ENCODE results near the gene GRXCR2. TPM values are rescaled to one million over a fixed set of nuclear protein-coding genes. Genes with fewer than 3 reads are reported as not detected.

Gene GRXCR2
- total RNA-seq, 1 donor from 2014 or later: not detected

DNA sequence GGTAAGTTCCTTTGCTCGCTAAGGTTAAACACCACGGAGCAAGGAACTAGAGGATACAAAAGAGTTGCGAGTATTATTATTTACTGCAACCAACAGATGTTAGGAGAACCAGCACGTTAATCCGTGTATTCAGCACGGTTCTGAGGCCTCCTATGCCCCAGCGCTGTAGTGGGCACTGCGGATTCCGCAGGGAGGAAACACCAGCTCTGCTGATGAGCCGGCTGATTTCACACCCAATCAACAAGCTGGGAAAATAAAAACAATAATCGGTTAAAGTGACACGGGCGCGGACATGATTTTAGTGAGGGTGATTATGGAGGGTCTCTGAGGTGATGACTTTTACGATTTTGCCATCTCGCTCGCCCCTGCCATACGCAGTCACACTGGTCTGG, 37.0 kb downstream of the GRXCR2 start:
- DNase-seq (ENCODE audit: low spot score): no peak

- DNase-seq (ENCODE audit: low spot score): peak; percentile 94
These were observed 37.6 kb downstream of the GRXCR2 start, which contains the start of gene PRELID2 for GRCh38 chr5:145834917-145835847. Gene PRELID2, minus strand, starts transcription at chr5:145835342. Its CDS starts 91 bp downstream, at chr5:145835251.

DNA sequence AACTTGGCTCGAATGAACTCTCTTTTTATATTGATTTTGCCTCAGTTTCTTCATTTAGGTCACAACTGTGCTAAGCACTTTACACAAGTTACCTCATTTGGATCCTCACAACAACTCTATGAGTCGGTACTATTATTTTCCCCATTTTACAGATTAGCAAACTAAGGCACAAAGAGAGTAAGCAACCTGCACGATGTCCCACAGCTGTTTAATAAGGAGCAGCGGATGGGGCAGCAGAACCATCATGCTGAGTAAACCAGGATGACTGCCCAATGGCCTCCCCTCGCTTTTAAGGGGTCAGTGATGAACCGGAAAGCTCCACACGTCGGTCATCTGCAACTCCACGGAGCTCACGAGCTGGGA, 38.3 kb downstream of the GRXCR2 start:
- no peak for DNase-seq (ENCODE audit: low spot score)

GRCh38 chr5:145833631-145834200, 39.1 kb downstream of the GRXCR2 start:
- no peak for DNase-seq (ENCODE audit: low spot score)

DNA sequence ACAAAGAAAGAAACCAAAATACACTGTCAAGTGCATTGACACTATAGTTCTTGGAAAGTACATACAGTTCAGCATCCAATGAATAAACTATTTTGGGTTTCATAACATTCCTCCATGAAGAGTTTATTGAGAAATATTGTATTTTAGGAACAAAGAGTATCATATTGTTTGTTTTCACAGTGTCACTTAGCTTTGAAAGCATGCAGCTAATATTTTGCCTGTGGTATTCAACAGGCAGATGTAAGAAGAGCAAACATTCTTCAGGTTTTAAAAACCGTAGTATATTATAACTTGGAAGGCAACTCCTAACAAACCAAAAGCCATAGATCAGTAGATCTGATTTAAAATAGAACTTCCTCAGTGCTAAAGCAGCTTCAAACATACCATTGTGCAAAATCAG, 42.2 kb downstream of the GRXCR2 start:
- DNase-seq (ENCODE audit: low spot score): peak; percentile 40

DNA sequence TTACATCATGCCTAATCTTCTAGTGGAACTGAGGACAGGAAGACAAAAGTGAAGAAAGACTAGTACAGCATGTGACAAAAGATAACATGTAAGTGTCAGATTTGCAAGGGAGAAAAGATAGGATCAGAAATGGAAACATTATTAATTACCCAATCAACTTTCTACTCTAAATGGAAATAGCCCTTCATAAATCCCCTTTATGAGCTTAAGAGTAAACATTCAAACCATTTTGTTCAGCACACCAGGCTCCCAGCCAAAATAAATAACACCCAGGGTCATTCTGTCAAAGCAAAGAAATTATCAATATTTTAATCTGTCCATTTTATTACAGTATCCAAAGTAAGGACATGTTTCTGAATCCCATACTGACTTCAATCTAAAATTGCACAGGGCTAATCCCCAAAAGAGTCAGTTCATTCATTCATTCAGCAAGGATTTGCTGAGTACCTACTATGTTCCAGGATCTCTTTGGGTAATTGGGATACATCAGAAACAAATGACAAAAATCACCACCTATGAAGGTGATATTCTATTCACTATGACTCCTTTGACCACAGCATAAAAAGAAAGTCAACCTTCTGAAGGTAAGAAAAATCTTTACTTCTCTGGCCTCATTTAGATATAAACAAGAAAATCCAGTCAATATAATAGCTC, 43.0 kb downstream of the GRXCR2 start:
- no peak for DNase-seq (ENCODE audit: low spot score)

DNA sequence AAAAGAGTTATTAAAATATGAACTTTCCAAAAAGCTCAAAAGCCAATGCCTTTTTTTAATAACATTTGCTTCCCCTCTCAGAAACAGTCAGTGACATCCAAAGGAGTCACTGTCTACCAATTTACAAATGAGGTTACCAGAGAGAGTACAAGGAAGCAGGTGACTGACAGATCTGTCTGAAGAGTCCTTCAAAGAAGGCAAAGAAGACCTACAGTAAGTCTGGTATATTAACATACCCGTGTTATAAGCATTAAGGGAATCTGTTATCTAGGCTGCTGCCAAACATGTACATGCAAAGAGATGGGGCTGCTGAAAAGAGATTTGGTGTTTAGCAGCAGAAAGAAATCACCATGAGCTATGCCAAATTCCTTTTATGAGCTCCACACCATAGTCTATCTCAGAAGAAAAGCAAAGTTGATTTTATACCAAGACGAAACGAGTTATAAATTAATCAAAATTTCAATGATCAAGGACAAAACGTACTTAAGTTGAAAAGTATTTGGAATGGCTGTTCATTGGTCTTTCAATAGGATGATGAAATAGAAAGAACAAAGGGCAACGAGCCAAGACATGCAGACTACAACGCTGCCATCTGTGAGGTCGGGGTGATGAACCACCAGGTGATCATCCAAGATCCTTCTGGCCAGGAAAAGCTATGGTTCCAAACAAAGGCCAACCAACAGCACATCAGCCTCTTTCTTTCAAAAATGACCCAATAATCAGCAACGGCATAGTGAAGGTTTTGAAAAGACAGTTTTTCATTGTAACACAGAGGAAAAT, 45.7 kb downstream of the GRXCR2 start:
- peak; percentile 33 for DNase-seq (ENCODE audit: low spot score)

DNA sequence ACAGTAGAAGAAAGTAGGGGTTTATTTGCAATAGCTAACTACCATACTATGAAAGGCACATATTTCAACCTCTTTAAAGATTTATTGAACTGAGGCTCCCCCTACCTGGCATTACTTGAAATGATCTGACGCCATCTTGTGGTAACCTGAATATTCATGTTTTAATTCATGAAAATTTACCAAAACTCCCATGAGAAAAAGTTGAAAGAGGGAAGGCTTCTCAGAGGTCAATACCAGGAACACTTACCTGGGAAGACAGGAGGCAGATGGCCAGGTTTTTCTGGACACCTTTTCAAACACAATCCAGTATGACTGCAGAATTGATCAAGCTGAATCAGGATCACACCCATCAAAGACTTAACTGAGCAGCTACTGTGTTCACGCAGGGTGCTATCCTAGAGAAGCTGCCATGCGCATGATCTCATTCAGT, 47.0 kb downstream of the GRXCR2 start:
- peak; percentile 67 for DNase-seq (ENCODE audit: low spot score)

DNA sequence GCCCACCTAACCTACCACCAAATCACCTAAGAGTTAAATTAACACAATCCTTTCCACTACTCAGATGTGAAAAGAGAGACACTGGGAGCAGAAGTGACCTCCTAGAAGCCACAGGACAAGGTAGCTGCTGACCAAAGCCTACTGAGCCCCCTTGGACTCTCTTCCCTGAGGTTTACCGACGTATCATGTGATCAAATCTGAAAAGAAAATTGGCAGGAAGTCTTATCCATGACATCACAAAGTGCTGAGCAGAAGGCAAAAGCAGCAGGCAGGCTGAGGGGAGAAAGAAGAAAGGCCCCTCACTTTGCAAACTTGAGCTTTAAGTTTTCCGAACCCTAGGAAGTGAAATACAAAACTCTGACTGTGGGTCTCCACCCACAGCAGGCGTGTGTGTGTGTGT, 48.8 kb downstream of the GRXCR2 start:
- DNase-seq (ENCODE audit: low spot score): no peak

GRCh38 chr5:145818604-145819003, 54.2 kb downstream of the GRXCR2 start:
- no peak for DNase-seq (ENCODE audit: low spot score)

GRCh38 chr5:145812877-145813276, 59.9 kb downstream of the GRXCR2 start:
- no peak for DNase-seq (ENCODE audit: low spot score)

DNA sequence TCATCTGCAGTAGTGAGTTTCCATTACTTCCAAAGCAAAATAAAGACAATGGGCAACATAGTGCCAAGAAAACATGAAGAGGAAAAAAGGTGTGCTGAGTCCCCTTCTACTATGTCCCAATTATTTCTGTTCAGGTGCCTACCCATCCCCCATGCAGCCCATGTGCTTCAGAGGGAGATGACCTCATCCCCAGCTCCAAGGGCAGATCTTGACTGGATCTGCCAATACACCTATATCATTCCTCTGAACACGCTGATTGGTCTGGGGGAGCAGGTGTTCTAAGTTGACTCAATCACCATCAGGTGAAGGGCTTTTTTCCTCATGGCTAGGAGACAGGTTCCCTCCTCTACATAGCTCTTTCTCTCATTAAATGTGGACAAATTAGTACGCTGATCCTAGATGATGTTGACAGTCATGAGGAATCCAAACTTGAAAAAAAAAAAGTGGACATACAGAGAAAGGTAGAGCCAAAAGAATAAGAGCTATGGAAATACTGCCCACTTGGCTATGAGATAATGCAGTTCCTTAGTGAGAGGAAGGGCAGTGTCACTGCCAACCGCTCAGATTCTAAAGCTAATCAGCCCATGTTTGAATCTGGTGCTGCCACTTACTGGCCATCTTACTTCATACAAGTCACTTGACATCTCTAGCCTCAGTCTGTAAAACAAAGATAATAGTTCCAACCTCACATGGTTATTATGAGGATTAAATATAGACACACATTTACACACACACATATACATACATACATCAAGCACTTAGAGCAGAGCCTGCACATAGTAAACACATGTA, 60.8 kb downstream of the GRXCR2 start:
- peak; percentile 38 for DNase-seq (ENCODE audit: low spot score)

Other genes starting within 250 kb of the GRXCR2 start
- 64.8 TPM for gene PRELID2, start 37.7 kb downstream of the GRXCR2 start, total RNA-seq (ENCODE audit: insufficient read depth, low replicate concordance)
- gene SH3RF2, start 63.6 kb upstream of the GRXCR2 start, total RNA-seq (ENCODE audit: insufficient read depth, low replicate concordance): 4.8 TPM
- gene PLAC8L1, start 232.6 kb upstream of the GRXCR2 start, total RNA-seq (ENCODE audit: insufficient read depth, low replicate concordance): not detected